SK-N-SH treated with all-trans-retinoic acid at 6 μM for 48 hours (cell line): ENCODE data around the gene CNTN1.

ENCODE experiments used
- CREB5 ChIP-seq: fragments of 250-450 bp; sonication (Bioruptor Pico); IDR thresholded peaks from 2 replicates; pipeline ENCODE4 v1.5.1; 2020; ENCODE audit warnings: low read depth, mild to moderate bottlenecking, moderate library complexity
- ESRRG ChIP-seq: fragments of 250-450 bp; sonication (Bioruptor Pico); IDR thresholded peaks from 2 replicates; pipeline ENCODE4 v1.6.1; 2021; ENCODE audit warnings: mild to moderate bottlenecking
- GLIS3 ChIP-seq: fragments of 250-450 bp; sonication (Bioruptor Pico); IDR thresholded peaks from 2 replicates; pipeline ENCODE4 v1.5.0; 2020; ENCODE audit warnings: mild to moderate bottlenecking, moderate library complexity
- POU6F1 ChIP-seq: fragments of 250-450 bp; sonication (Bioruptor Pico); IDR thresholded peaks from 2 replicates; pipeline ENCODE4 v1.8.0; 2021; ENCODE audit warnings: low read depth, mild to moderate bottlenecking, moderate library complexity, borderline replicate concordance
- RARB ChIP-seq: fragments of 250-450 bp; sonication (Bioruptor Pico); IDR thresholded peaks from 2 replicates; pipeline ENCODE4 v1.8.0; 2021; ENCODE audit warnings: mild to moderate bottlenecking, moderate library complexity
- TCF4 ChIP-seq: fragments of 250-450 bp; sonication (Bioruptor Pico); IDR thresholded peaks from 2 replicates; pipeline ENCODE4 v1.8.0; 2021; ENCODE audit warnings: mild to moderate bottlenecking, moderate library complexity, borderline replicate concordance

- TF ChIP-seq RARB: no peak
- TF ChIP-seq TCF4 (CRISPR knock-in tag): no peak
- no peak for TF ChIP-seq ESRRG (CRISPR knock-in tag)
- no peak for TF ChIP-seq POU6F1 (CRISPR knock-in tag)
- no peak for TF ChIP-seq CREB5 (CRISPR knock-in tag)
- TF ChIP-seq GLIS3 (CRISPR knock-in tag): no peak
These were observed 4.0 kb upstream of the CNTN1 start for GRCh38 chr12:40688085-40688725.
